ENCODE measurements around the gene NOP53. TPM values are rescaled to one million over a fixed set of nuclear protein-coding genes. Genes with fewer than 3 reads are reported as not detected.

Gene NOP53
- total and polyA plus RNA-seq, 2 experiments from 2014 or later, result 167 to 192 TPM

DNA sequence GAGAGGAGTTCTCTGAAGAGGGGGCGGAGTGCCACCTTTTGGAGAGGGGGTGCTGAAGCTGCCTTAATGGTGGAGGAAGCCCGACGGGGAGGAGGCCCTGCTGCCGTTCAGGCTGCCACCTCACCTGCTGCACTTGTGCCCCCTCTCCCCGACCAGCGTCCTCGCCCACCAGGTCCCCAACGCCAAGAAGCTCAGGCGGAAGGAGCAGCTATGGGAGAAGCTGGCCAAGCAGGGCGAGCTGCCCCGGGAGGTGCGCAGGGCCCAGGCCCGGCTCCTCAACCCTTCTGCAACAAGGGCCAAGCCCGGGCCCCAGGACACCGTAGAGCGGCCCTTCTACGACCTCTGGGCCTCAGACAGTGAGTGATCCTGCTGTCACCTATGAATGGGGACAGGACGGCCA, 5.4 kb downstream of the NOP53 start (continued):
- TF ChIP-seq, protein P1, sequence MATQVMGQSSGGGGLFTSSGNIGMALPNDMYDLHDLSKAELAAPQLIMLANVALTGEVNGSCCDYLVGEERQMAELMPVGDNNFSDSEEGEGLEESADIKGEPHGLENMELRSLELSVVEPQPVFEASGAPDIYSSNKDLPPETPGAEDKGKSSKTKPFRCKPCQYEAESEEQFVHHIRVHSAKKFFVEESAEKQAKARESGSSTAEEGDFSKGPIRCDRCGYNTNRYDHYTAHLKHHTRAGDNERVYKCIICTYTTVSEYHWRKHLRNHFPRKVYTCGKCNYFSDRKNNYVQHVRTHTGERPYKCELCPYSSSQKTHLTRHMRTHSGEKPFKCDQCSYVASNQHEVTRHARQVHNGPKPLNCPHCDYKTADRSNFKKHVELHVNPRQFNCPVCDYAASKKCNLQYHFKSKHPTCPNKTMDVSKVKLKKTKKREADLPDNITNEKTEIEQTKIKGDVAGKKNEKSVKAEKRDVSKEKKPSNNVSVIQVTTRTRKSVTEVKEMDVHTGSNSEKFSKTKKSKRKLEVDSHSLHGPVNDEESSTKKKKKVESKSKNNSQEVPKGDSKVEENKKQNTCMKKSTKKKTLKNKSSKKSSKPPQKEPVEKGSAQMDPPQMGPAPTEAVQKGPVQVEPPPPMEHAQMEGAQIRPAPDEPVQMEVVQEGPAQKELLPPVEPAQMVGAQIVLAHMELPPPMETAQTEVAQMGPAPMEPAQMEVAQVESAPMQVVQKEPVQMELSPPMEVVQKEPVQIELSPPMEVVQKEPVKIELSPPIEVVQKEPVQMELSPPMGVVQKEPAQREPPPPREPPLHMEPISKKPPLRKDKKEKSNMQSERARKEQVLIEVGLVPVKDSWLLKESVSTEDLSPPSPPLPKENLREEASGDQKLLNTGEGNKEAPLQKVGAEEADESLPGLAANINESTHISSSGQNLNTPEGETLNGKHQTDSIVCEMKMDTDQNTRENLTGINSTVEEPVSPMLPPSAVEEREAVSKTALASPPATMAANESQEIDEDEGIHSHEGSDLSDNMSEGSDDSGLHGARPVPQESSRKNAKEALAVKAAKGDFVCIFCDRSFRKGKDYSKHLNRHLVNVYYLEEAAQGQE (IDR thresholded peaks at IDR 0.05; ENCODE audit: unreplicated experiment), result no peak
- TF ChIP-seq, protein P2, sequence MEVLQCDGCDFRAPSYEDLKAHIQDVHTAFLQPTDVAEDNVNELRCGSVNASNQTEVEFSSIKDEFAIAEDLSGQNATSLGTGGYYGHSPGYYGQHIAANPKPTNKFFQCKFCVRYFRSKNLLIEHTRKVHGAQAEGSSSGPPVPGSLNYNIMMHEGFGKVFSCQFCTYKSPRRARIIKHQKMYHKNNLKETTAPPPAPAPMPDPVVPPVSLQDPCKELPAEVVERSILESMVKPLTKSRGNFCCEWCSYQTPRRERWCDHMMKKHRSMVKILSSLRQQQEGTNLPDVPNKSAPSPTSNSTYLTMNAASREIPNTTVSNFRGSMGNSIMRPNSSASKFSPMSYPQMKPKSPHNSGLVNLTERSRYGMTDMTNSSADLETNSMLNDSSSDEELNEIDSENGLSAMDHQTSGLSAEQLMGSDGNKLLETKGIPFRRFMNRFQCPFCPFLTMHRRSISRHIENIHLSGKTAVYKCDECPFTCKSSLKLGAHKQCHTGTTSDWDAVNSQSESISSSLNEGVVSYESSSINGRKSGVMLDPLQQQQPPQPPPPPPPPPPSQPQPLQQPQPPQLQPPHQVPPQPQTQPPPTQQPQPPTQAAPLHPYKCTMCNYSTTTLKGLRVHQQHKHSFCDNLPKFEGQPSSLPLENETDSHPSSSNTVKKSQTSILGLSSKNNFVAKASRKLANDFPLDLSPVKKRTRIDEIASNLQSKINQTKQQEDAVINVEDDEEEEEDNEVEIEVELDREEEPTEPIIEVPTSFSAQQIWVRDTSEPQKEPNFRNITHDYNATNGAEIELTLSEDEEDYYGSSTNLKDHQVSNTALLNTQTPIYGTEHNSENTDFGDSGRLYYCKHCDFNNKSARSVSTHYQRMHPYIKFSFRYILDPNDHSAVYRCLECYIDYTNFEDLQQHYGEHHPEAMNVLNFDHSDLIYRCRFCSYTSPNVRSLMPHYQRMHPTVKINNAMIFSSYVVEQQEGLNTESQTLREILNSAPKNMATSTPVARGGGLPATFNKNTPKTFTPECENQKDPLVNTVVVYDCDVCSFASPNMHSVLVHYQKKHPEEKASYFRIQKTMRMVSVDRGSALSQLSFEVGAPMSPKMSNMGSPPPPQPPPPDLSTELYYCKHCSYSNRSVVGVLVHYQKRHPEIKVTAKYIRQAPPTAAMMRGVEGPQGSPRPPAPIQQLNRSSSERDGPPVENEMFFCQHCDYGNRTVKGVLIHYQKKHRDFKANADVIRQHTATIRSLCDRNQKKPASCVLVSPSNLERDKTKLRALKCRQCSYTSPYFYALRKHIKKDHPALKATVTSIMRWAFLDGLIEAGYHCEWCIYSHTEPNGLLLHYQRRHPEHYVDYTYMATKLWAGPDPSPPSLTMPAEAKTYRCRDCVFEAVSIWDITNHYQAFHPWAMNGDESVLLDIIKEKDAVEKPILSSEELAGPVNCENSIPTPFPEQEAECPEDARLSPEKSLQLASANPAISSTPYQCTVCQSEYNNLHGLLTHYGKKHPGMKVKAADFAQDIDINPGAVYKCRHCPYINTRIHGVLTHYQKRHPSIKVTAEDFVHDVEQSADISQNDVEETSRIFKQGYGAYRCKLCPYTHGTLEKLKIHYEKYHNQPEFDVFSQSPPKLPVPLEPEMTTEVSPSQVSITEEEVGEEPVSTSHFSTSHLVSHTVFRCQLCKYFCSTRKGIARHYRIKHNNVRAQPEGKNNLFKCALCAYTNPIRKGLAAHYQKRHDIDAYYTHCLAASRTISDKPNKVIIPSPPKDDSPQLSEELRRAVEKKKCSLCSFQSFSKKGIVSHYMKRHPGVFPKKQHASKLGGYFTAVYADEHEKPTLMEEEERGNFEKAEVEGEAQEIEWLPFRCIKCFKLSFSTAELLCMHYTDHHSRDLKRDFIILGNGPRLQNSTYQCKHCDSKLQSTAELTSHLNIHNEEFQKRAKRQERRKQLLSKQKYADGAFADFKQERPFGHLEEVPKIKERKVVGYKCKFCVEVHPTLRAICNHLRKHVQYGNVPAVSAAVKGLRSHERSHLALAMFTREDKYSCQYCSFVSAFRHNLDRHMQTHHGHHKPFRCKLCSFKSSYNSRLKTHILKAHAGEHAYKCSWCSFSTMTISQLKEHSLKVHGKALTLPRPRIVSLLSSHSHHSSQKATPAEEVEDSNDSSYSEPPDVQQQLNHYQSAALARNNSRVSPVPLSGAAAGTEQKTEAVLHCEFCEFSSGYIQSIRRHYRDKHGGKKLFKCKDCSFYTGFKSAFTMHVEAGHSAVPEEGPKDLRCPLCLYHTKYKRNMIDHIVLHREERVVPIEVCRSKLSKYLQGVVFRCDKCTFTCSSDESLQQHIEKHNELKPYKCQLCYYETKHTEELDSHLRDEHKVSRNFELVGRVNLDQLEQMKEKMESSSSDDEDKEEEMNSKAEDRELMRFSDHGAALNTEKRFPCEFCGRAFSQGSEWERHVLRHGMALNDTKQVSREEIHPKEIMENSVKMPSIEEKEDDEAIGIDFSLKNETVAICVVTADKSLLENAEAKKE (CRISPR knock-in tag; IDR thresholded peaks at IDR 0.05), result no peak
- TF ChIP-seq JUNB (IDR thresholded peaks at IDR 0.05; ENCODE audit: unreplicated experiment), result no peak
- TF ChIP-seq, protein P3, sequence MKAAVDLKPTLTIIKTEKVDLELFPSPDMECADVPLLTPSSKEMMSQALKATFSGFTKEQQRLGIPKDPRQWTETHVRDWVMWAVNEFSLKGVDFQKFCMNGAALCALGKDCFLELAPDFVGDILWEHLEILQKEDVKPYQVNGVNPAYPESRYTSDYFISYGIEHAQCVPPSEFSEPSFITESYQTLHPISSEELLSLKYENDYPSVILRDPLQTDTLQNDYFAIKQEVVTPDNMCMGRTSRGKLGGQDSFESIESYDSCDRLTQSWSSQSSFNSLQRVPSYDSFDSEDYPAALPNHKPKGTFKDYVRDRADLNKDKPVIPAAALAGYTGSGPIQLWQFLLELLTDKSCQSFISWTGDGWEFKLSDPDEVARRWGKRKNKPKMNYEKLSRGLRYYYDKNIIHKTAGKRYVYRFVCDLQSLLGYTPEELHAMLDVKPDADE (IDR thresholded peaks at IDR 0.05), result no peak
- TF ChIP-seq STAT1 (IDR thresholded peaks at IDR 0.05; ENCODE audit: unreplicated experiment), result no peak
